Measurements from ENCODE around the gene SLC16A7.

Gene SLC16A7

DNA sequence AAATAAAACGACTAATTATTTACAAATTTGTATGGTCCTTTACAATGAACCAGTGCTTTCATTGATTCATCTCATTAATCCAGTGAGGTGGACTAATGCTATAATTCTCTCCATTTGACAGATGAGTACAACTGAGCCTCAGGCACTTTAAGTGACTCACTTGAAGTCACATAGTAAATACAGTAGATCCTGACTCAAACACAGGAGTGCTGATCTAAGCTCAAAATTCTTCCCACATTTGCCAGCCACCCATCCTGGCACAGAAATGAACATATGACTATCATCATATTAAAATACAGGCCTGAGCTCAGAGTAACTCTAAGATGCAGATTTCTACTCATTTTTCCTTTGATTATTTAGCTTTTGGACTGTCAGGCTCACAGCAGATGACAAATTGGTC is 30.6 kb downstream of the SLC16A7 start:
- no peak for DNase-seq

DNA sequence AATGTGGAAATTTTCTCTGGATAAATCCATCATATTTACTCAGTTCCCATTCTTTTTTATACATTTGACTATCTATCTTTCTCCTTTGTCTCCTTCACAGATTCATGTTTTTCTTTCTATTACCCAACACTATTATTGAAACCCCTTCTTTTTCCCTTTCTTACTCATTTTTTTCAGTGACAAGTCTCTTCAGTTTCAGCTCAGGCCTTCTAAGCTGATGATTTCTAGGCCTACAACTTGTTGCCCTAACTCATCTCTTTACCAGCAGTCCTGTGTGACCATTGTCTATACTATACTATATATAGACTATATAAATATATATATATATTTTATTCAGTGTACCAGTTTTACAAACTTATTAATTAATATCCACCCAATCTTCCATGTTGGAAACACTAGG is 31.8 kb downstream of the SLC16A7 start:
- no peak for DNase-seq

DNA sequence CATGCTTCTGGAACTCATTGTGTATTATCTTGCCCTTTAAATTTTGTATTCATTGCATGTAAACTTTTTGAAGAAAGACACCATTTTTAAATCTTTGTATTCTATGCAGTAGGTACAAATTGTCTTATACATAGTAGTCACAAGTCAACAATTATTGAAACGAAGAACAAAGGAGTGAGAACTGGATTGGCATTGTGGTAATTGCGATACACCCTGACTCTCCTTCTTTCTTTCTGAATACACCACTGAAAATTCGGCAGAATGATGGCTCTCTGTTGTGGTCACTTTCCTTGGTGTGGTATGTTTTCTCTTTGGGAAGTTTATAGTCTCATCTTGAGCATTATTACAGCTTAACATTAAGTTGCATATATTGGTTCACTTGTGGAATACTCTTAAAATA is 34.1 kb downstream of the SLC16A7 start:
- no peak for DNase-seq

DNA sequence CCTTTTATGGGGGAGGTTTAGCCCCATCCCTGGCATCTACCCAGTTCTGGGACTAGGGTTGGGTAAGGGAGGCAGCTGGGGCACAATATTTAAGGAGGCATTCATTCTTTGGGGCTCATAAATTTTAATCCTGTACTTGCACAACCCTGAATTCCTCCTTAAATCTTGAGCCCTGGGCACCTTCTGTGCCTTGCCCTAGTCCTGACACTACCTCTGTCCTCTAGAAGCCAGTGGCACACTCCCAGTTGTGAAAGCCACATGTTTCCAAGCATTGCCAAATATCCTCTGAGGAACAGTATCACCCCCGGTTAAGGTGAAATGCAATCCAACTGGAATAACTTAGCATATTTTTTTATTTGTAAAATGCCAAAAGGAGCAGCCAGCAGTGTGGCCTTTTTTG is 36.6 kb downstream of the SLC16A7 start:
- no peak for DNase-seq

DNA sequence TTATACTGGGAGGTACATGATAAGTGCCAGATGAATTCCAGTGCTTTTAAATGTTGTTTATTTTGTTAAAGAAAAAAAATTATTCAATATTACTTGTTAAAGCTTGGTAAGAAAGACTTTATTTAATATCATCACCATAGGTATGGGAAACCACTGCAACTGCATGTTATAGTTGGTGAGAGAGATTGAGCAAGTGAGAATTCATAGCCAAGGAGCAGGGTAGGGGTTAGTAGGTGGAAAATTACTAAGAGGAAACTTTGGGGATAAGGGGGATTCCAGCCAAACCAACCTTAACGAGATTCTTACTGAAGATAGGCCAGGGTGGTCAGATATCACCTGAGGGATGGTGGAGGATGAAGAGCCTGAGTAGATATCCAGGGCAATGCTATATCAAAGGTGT is 38.4 kb downstream of the SLC16A7 start:
- no peak for DNase-seq

DNA sequence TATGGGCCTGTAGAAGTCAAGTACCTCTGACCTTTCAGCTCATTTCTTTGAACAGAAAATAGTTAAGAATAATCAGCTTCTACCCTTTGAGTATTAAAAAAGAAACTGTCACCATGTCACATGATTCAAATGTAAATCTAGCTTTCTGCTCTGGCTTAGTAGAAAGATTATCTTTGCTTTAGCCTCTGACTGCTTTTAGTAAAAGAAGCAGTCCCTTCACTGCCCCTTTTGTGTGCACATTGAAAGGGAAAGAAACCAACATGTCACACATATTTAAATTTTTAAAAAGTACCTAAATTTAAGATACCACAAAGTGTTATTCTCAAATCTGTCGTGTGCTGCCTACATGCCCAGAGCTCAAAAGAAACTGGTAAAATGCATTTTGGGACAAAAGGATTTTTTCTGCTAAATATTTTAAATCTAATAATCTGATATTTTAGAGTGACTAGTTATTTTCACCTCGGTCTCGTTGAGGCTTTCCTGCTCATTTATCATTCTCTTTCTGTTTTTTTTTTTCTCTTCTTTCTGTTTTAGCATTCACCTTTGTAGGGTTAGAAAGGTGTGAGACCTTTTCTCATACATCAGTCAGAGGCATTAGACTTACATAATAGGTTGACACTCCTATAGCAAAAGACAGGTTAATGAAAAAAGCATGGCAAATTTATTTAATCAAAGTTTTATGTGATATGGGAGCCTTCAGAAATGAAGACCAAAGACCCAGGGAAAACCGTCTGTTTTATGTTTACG is 41.3 kb downstream of the SLC16A7 start:
- no peak for DNase-seq

DNA sequence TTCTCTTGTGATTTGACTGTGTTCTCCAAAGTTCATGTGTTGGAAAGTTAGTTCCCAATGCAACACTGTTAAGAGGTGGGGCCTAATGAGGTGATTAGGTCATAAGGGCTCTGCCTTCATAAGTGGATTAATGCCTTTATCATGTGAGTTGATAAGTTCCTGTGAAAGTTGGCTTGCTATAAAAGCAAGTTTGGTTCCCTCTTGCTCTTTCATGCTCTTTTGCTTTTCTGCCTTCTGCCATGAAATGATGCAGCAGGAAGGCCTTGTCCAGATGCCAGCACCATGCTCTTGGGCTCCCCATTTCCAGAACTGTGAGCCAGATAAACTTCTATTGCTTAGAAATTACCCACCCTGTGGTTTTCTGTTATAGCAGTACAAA is 41.9 kb downstream of the SLC16A7 start:
- no peak for DNase-seq

DNA sequence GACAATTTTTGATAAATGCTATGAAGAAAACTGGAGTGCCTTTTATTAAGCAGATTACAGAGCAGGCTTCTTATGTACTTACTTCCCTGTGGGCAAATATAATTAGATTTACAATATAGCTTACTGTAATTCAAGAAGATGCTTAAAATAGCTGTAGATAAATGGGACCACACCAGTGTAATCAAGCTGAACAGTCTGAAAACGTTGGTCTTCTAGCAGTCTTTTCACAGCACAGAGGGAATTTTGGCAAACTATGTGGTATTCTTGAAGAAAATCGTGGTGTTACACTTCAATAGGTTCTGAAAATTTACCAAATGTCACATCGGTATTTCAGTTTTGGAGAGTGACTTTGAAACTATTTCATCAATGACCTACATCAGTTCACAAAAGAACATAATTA is 47.7 kb downstream of the SLC16A7 start:
- no peak for DNase-seq

DNA sequence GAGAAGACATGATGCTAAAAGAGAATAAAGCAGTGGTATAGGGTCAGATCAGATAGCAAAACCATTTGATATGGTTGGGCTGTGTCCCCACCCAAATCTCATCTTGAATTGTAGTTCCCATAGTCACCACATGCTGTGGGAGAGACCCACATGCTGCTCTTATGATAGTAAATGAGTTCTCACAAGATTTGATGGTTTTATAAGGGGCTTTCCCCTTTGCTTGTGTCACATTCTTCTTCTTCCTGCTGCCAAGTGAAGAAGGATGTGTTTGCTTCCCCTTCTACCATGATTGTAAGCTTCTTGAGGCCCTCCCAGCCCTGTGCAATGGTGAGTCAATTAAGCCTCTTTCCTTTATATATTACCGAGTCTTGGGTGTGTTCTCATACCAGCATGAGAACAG is 49.4 kb downstream of the SLC16A7 start:
- DNase-seq: no peak

DNA sequence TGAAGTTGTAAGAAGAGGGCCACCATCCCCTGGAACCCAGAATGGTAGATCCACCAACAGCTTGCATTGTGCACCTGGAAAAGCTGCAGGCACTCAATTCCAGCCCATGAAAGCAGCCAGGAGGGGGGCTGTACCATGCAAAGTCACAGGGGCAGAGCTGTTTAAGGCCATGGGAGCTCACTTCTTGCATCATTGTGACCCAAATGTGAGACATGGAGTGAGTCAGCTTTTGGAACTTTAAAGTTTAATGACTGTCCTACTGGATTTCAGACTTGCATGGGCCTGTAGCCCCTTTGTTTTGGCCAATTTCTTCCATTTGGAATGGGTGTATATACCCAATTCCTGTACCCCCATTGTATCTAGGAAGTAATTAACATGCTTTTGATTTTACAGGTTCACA is 50.8 kb downstream of the SLC16A7 start:
- DNase-seq: no peak

DNA sequence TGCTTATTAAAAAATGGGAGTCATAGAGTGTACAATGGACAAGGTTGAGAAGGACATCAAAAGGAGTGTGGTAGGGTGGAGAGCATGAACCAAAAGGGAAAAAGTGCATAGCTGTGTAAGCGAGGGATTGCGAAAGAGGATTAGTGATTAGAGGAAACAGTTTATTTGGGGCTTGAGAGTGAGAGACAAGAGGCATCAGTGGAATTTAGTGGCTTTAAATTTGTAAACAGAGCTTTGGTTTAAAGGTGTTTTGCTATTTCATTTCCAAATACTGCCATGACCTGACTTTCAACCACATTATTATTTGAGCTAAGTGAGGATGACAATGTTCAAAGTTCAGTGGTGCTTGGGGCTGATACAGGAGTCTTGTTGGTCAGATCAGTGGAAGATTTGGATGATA is 53.4 kb downstream of the SLC16A7 start:
- DNase-seq: no peak

DNA sequence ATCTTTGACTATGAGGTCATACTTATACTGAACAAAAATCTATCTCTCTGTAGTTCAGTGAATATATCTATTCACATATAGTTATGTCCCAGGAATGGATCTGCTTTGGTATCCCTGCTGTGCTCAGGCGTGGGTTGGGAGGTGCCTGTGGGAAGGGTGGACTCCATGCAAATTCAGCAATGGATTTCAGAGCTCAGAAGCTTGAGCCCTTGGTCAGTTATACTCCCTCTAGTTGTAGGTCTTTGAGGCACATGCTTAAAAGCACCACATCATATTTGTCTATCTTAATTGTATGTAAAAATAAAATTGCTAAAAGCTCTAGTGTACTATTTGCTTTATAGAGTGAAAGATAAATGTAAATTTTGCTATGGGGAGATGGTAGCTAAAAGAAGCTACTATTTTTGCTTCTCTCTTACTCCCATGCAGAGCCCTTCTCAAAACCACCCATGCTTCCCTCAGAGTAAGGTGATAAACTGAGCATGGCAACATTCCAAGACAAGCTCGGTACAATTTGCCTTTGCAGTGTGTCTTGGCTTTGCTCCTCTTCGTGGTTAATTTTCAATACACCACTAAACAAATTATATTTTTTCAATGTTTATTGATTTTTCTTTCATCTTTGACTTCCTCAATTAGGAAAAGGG is 54.9 kb downstream of the SLC16A7 start:
- DNase-seq: no peak

DNA sequence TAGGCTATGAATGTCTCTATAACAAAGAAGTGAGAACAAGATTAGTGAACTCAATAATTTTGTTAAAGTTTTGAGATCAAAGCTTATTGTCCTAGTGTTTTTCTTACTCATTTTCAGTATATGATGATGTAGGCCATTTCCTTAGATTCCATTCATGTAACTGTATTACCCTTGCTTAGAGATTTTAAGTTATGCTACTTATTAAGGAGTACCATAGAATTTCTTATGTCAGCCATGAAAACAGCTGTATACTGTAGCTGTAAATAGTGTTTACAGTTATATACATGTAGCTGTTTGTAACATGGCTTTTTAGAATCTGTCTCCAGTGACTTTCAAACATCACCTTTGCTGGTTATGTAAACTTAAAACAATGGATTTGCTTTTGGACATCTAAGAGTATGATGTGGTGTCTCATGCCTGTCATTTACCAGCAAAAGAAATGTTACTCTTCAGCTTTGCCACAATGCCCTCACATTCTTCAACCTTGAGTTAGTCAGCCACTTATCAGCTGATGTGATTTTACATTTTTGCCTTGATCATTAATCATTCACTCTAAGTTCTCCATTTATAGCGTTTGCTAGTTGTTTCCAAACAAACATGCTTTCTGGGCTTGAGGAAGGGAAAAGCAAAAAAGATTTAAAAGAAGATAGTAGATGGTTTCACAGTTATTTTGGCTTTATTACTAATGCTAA is 55.5 kb downstream of the SLC16A7 start:
- DNase-seq: no peak

DNA sequence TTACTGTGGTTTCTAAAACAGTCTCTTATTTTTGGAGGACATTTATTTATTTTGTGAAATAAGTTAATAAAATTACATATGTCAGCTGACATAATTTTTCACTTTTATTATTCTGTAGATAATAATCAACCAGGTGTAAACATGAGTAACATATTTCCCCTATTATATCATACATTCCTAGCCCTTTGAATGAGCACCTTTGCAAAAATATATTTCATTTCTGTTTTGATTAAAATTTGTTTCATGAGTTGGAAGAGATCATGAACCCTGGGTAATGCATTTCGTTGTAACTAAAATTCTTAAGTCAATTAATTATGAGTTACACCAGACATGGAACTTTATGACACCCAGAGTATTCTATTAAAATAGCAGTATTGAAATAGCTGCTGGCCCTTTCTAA is 56.3 kb downstream of the SLC16A7 start:
- no peak for DNase-seq

DNA sequence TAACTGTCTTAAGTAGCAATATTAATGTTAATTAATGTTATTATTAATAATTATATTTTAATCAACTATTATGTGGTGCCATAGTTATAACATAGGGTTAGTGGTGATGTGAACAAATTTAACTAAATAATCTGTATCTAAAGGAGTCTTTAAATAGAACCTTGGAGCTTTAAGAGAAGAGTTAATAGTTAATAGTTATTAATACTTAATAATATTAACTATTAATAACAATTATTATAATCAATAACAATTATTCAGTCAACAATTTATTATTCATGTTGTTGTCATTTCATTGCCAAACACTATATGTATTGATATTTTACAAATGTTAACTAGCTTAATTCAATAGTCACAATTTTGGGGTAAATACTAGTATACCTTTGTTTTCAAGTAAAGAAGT is 58.2 kb downstream of the SLC16A7 start:
- no peak for DNase-seq

DNA sequence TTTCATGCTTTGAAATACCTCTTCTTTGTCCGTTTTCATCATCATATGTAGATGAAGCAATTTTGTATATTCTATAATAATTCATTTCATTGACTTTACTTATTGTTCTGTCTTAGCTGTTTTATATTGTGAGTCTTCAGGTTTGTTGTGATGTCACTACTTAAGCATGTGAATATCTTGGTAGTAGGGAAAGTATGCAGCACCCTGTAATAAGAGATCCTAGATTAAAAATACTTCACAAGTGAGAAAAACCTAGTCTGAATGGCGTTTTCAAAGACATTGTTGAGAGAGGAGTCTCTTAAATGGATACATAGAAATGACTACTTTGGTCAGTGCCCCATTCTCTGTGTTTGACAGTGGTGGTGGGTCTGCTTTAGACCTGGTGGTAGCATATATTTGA is 61.4 kb downstream of the SLC16A7 start:
- DNase-seq: no peak

DNA sequence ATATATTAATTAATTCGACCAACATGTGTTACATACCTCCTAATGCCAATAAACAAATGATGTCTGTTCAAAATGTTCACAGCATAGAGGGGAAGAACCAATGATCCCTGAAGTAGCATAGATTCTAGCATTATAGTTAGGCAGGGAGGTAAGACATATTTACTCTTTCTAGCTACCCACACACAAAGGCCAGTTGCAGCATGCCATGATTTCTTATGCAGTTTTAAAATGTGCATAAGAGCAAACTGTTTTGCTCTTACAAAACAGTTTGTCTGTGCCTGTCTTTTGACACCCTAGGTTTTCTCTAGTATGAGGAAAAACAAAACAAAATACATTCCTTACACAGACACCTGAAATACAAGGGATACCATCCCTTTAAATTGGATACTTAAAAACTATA is 61.9 kb downstream of the SLC16A7 start:
- no peak for DNase-seq

DNA sequence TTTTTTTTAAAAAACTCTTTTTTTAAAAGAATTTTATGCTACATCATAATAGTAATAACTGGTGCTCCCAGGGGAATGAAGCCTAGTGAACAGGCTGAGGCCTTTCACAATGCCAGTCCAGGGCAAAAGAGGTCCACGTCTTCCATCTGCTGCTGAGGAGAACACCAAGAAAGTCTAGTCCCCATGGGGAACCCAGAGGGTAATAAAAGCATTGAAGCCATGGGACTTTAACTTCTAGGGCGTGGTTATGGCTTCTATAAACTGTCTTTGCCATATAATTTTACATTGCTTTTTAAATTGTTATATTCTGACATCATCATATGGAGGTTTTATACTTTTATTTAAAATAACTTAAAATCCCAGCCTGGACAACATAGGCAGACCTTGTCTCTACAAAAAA is 64.3 kb downstream of the SLC16A7 start:
- DNase-seq: no peak

DNA sequence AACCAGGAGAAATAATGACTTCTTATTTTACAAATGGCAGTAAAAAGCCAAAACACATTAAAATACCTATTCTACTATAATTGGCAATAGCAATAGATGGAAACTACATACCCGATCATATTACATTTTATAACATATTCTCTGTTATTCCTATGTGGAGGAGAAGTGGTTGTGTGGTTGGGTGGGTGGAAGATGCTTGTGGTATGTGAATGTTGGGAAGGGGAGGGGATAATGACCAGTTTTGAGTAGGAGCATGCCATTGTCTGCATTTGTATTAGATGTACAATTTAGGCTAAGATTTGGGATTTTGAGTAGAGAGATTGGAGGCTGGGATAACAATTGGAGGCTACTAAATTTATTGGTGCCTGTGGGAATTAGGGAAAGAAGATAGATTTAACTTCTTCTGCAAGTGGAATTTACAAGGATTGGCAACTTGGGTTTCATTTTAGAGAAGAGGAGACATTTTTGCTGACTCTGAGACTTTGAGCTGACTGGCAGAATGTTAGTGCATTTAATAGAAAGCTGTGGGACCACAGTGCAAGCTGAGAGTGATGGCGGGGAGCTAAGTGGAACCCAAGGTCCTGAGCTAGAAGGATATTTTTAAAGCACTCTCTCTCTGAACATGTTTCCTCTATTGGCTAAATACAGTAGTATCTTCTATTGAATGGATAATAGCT is 65.2 kb downstream of the SLC16A7 start:
- no peak for DNase-seq

DNA sequence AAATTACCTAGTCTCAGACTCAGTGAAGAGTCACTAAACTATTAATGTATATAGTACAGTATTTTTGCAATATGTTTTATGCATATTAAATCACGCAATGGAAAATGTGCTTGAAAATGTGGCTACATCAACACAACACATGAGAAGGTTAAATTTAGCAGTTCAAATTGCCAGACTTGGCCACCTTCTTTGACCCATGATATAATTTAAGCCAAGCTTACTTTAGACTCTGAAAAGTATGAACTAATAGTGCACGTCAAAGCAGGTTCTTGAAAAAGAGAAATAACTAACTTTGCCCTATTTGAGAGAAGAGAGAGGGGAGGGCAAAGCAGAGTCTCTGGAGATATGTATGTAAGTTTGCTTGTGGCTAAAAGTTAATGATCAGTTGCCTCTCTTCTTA is 68.7 kb downstream of the SLC16A7 start:
- no peak for DNase-seq

DNA sequence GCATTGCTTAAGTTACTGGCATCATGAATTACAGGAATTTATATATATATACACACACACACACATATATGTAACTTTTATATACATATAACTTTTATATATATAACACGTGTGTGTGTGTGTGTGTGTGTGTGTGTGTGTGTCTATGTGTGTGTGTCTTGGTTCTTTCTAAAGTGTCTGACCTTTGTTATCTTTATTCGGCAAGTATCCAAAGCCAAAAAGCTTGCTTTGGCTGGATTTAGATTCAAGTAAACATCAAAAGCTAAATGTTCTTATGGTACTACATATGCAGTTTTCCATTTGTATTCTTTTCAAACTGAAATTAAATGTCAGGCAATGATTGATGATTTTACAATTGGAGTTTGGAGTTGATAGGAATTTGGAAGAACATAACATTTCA is 69.9 kb downstream of the SLC16A7 start:
- no peak for DNase-seq

DNA sequence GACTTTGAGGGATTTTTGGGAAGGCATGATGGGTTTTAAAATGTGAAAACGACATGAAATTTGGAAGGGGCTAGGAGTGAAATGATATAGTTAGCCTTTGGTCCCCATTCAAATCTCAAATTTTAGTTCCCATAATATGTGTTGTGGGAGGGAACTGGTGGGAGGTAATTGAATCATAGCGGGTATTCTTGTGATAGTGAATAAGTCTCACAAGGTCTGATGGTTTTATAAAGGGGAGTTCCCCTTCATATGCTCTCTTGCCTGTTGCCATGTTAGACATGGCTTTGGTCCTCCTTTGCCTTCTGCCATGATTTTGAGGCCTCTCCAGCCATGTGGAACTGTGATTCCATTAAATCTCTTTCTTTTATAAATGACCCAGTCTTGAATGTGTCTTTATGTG is 72.8 kb downstream of the SLC16A7 start:
- no peak for DNase-seq

DNA sequence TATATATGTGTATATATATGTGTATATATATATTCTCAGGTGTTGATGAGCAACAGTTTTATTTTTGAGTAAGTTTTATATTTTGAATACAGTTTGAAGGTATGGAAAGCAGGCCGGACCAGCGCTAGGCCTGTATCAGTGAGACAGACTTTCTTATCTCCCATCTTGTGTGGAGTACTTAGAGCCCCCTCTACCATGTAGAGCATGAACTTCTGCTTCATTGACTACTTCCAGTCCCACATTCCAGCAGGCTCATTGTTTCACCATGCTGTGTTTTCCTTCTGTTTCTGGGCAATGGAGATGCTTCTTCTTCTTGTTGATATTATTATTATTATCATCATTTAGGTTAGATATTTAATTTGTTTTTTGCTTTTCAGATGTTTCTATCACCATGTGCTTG is 76.4 kb downstream of the SLC16A7 start:
- DNase-seq: no peak

DNA sequence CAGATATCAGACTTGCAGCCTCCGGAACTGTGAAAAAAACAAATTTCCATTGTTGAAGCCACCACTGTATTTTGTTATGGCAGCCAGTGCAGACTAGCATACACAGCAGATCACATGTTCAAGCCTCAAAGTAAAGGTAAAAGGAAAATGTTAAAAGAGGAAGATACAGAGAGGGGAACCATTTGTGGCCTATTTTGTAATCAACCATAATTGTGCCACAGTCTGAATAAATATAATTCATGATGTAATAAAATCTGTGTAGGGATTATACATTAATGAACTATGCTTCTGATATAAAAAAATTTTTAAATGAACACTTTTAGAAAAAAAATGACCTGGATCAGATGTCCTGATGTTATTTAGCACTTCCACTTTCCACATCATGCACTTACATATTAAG is 79.6 kb downstream of the SLC16A7 start:
- no peak for DNase-seq
